ENCODE results near the gene HSPG2. TPM values are rescaled to one million over a fixed set of nuclear protein-coding genes. Genes with fewer than 3 reads are reported as not detected.

HSPG2 gene
- total and polyA plus RNA-seq, 10 of the 15 experiments (the other 5 are each of a cell fraction or from before 2014, with no cell fraction given) = 0.30 to 3.4 (median 0.73) TPM; not detected in 2

DNA sequence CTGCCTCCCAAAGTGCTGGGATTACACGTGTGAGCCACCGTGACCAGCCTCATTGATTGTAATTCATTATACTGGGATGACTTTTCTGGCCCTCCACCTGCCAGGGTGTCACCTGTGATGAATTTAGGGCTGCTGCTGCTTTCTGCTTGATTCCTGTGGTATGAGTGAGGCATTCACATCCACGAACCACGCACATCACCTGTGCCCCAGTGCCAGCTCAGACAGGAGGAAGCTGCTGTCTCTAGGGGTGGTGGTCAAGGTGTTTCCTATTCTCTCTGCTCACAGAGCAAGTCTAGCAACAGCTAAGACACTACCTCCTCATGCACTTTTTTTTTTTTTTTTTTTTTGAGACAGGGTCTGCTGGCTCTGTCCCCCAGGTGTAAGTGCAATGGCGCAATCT, 137.4 kb downstream of the HSPG2 start:
- BruUV-seq (replicated peaks) = no TSS peak
- Histone ChIP-seq H3K36me3 (ENCODE audit: control insufficient read depth in 2 of 2, insufficient read depth in 2 of 2, low read length in 1 of 2) (no peaks in the 10 kb centered on the region), H3K4me1 (ENCODE audit: control insufficient read depth, insufficient read depth, low read length) (peaks cover 7% of the 10 kb centered on the region), H3K79me2 (ENCODE audit: control insufficient read depth, insufficient read depth, low read length) (no peaks in the 10 kb centered on the region), H3K4me3 (no peak overlapping the region), H3K9ac (ENCODE audit: control insufficient read depth, insufficient read depth, low read length) (no peak overlapping the region), H3K9me3 (replicated peaks; ENCODE audit: control insufficient read depth, insufficient read depth, low read length) (peaks cover 9% of the 10 kb centered on the region; the same call in 2 of the 3 replicates), H3K27ac (ENCODE audit: control insufficient read depth, insufficient read depth) (no peak overlapping the region), H3K27me3 (replicated peaks in 1 of 2; ENCODE audit: control insufficient read depth in 2 of 2, insufficient read depth in 2 of 2, low read length in 1 of 2) (no peaks in the 10 kb centered on the region), H3K4me2 (ENCODE audit: control insufficient read depth, insufficient read depth) (no peak overlapping the region), H4K20me1 (ENCODE audit: control insufficient read depth, insufficient read depth) (no peaks in the 10 kb centered on the region), H2AFZ (ENCODE audit: control insufficient read depth, low read depth, low read length) (no peak overlapping the region)
- POLR2A ChIA-PET = no interaction called here
- SMC1A ChIA-PET (ENCODE audit: uncharacterized antibody, unreplicated experiment) = no interaction called here
- DNase-seq (ENCODE audit: low read depth, low spot score) (no peak), FAIRE-seq (no peak), ATAC-seq (peak; percentile 40)
- RAD21 ChIA-PET (ENCODE audit: unreplicated experiment) = interaction anchor here (0.6 to 1.5 kb wide), 2 partner anchors 9 to 18 kb away, joined by 4 to 5 read pairs; no protein-coding TSS in a partner anchor
- 52% methylated on average over 4 of the region's 5 CpGs for WGBS (ENCODE audit: insufficient coverage, insufficient replicate concordance, low lambda C conversion rate, missing lambda C conversion rate)
- CTCF ChIA-PET = no interaction called here
- in situ Hi-C loops (cut with MboI) (loop anchor here (25.0 kb wide), 1 partner anchor 1788 kb away; no protein-coding TSS in a partner anchor), intact Hi-C loops (cut with micrococcal nuclease; ENCODE audit: unreplicated experiment) (no loop called here)
- TF ChIP-seq PAX8 (IDR thresholded peaks at IDR 0.05) (no peak), EGR1 (IDR thresholded peaks at IDR 0.05; ENCODE audit: borderline replicate concordance in 1 of 2, low read depth in 2 of 2, low read length in 2 of 2) (no peak), GABPA (IDR thresholded peaks at IDR 0.05; ENCODE audit: low read depth) (no peak), YBX1 (IDR thresholded peaks at IDR 0.05) (no peak), SMAD5 (IDR thresholded peaks at IDR 0.05; ENCODE audit: low read depth) (no peak), NBN (IDR thresholded peaks at IDR 0.05) (no peak), ZZZ3 (IDR thresholded peaks at IDR 0.05; ENCODE audit: control insufficient read depth, insufficient read length, low read depth) (no peak), TBL1XR1 (IDR thresholded peaks at IDR 0.05; ENCODE audit: low read depth, low read length) (no peak), RUNX3 (IDR thresholded peaks at IDR 0.05; ENCODE audit: low read length) (no peak), MXI1 (IDR thresholded peaks at IDR 0.05; ENCODE audit: low read depth, low read length) (no peak), IRF4 (IDR thresholded peaks at IDR 0.05; ENCODE audit: low read depth, low read length) (no peak), RELA (IDR thresholded peaks at IDR 0.05; ENCODE audit: borderline replicate concordance, partially characterized antibody) (no peak)
- TF ChIP-seq, protein P1, sequence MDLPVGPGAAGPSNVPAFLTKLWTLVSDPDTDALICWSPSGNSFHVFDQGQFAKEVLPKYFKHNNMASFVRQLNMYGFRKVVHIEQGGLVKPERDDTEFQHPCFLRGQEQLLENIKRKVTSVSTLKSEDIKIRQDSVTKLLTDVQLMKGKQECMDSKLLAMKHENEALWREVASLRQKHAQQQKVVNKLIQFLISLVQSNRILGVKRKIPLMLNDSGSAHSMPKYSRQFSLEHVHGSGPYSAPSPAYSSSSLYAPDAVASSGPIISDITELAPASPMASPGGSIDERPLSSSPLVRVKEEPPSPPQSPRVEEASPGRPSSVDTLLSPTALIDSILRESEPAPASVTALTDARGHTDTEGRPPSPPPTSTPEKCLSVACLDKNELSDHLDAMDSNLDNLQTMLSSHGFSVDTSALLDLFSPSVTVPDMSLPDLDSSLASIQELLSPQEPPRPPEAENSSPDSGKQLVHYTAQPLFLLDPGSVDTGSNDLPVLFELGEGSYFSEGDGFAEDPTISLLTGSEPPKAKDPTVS (IDR thresholded peaks at IDR 0.05; ENCODE audit: low read depth, low read length) = no peak
- TF ChIP-seq, protein P2, sequence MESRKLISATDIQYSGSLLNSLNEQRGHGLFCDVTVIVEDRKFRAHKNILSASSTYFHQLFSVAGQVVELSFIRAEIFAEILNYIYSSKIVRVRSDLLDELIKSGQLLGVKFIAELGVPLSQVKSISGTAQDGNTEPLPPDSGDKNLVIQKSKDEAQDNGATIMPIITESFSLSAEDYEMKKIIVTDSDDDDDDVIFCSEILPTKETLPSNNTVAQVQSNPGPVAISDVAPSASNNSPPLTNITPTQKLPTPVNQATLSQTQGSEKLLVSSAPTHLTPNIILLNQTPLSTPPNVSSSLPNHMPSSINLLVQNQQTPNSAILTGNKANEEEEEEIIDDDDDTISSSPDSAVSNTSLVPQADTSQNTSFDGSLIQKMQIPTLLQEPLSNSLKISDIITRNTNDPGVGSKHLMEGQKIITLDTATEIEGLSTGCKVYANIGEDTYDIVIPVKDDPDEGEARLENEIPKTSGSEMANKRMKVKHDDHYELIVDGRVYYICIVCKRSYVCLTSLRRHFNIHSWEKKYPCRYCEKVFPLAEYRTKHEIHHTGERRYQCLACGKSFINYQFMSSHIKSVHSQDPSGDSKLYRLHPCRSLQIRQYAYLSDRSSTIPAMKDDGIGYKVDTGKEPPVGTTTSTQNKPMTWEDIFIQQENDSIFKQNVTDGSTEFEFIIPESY (IDR thresholded peaks at IDR 0.05) = no peak
- TF ChIP-seq, protein P3, sequence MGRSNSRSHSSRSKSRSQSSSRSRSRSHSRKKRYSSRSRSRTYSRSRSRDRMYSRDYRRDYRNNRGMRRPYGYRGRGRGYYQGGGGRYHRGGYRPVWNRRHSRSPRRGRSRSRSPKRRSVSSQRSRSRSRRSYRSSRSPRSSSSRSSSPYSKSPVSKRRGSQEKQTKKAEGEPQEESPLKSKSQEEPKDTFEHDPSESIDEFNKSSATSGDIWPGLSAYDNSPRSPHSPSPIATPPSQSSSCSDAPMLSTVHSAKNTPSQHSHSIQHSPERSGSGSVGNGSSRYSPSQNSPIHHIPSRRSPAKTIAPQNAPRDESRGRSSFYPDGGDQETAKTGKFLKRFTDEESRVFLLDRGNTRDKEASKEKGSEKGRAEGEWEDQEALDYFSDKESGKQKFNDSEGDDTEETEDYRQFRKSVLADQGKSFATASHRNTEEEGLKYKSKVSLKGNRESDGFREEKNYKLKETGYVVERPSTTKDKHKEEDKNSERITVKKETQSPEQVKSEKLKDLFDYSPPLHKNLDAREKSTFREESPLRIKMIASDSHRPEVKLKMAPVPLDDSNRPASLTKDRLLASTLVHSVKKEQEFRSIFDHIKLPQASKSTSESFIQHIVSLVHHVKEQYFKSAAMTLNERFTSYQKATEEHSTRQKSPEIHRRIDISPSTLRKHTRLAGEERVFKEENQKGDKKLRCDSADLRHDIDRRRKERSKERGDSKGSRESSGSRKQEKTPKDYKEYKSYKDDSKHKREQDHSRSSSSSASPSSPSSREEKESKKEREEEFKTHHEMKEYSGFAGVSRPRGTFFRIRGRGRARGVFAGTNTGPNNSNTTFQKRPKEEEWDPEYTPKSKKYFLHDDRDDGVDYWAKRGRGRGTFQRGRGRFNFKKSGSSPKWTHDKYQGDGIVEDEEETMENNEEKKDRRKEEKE (IDR thresholded peaks at IDR 0.05) = no peak
- TF ChIP-seq, protein P4, sequence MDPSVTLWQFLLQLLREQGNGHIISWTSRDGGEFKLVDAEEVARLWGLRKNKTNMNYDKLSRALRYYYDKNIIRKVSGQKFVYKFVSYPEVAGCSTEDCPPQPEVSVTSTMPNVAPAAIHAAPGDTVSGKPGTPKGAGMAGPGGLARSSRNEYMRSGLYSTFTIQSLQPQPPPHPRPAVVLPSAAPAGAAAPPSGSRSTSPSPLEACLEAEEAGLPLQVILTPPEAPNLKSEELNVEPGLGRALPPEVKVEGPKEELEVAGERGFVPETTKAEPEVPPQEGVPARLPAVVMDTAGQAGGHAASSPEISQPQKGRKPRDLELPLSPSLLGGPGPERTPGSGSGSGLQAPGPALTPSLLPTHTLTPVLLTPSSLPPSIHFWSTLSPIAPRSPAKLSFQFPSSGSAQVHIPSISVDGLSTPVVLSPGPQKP (IDR thresholded peaks at IDR 0.05; ENCODE audit: low read depth, low read length) = no peak

All from GM12878 (cell line).